Measurements from ENCODE around the gene SUN2.

DNA sequence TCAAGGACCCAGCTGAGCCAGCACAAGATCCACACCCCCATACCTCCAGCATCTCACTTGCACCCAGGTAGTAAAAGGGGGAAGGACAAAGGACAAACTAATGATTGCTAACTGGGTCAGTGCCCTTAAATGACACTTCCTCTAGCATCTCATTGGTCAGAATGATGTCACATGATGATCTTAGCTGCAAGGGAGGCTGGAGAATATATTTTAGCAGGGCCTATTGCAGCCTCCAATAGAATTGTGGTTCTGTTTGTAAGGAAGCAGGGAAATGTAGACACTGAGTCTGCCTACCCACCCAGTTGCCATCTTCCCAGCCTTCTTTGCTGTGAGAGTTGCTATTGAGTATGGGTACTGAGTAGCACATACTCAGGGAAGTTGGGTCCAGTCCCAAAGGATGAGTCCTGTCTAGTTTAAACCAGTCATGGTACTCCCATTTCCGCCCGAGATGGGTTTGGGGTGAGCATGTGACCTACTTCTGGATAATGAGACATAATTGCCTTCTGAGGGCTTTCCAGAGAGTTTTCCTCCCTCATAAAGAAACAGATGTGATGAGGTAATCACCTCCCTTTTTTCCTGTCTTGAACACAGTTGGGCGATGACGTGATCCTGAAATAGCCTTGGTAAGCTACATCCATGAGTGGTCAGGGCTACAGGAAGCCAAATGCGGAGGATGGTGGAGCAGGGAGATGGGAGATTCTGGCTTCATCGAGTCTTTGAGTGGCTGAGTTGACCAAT lies 43.6 kb upstream of the SUN2 start:
- TF ChIP-seq CREB1 (IDR thresholded peaks at IDR 0.05; ENCODE audit: low read depth) (no peak), EGR1 (IDR thresholded peaks at IDR 0.05) (no peak), CEBPB (IDR thresholded peaks at IDR 0.05) (no peak), YY1 (IDR thresholded peaks at IDR 0.05; ENCODE audit: low read depth) (no peak), EP300 (IDR thresholded peaks at IDR 0.05; ENCODE audit: borderline replicate concordance) (no peak), REST (IDR thresholded peaks at IDR 0.05; ENCODE audit: low read depth) (no peak), RAD21 (IDR thresholded peaks at IDR 0.05; ENCODE audit: low read depth) (no peak), TAF1 (IDR thresholded peaks at IDR 0.05; ENCODE audit: low read depth) (no peak), TEAD4 (IDR thresholded peaks at IDR 0.05) (no peak)
- TF ChIP-seq, protein P1, sequence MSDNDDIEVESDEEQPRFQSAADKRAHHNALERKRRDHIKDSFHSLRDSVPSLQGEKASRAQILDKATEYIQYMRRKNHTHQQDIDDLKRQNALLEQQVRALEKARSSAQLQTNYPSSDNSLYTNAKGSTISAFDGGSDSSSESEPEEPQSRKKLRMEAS (IDR thresholded peaks at IDR 0.05) = no peak
